LNCAP (cell line): ENCODE data around the gene DOK3.

Experiments
- TF ChIP-seq, protein P1 (sequence below): fragments of 450-650 bp; IDR thresholded peaks from 2 replicates; pipeline ENCODE4 v1.5.1; 2017; ENCODE audit warnings: mild to moderate bottlenecking

DOK3 gene

DNA sequence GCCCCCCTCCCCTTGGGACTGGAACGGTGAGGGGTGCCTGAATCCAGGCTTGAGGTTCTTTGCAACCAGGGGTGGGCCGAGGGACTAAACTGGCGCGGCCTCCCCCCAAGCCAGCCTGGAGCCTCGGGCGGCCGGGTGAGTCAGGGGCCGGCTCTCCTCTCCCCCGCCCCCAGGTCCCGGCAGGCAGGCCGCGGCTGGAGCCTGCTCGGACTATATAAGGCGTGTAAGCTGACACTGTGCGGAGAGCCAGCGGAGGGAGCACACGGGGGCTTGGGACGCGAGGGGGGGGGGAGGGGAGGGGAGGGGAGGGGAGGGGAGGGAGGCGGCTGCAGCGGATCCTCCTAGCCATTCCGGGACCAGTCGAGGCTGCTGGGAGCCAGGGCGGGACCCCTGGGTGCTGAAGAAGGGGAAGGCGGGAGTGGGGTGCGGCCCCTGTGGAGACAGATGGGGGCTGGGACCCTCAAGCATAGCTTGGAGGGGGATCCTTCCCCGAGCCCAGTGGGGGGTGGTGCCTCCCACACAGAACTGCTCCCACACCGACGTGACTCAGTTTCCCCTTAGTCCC is 12.8 kb downstream of the DOK3 start:
- TF ChIP-seq, protein P1, sequence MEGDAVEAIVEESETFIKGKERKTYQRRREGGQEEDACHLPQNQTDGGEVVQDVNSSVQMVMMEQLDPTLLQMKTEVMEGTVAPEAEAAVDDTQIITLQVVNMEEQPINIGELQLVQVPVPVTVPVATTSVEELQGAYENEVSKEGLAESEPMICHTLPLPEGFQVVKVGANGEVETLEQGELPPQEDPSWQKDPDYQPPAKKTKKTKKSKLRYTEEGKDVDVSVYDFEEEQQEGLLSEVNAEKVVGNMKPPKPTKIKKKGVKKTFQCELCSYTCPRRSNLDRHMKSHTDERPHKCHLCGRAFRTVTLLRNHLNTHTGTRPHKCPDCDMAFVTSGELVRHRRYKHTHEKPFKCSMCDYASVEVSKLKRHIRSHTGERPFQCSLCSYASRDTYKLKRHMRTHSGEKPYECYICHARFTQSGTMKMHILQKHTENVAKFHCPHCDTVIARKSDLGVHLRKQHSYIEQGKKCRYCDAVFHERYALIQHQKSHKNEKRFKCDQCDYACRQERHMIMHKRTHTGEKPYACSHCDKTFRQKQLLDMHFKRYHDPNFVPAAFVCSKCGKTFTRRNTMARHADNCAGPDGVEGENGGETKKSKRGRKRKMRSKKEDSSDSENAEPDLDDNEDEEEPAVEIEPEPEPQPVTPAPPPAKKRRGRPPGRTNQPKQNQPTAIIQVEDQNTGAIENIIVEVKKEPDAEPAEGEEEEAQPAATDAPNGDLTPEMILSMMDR = no peak

GRCh38 chr5:177496070-177496726 is 13.4 kb downstream of the DOK3 start:
- TF ChIP-seq, protein P1 = no peak

DNA sequence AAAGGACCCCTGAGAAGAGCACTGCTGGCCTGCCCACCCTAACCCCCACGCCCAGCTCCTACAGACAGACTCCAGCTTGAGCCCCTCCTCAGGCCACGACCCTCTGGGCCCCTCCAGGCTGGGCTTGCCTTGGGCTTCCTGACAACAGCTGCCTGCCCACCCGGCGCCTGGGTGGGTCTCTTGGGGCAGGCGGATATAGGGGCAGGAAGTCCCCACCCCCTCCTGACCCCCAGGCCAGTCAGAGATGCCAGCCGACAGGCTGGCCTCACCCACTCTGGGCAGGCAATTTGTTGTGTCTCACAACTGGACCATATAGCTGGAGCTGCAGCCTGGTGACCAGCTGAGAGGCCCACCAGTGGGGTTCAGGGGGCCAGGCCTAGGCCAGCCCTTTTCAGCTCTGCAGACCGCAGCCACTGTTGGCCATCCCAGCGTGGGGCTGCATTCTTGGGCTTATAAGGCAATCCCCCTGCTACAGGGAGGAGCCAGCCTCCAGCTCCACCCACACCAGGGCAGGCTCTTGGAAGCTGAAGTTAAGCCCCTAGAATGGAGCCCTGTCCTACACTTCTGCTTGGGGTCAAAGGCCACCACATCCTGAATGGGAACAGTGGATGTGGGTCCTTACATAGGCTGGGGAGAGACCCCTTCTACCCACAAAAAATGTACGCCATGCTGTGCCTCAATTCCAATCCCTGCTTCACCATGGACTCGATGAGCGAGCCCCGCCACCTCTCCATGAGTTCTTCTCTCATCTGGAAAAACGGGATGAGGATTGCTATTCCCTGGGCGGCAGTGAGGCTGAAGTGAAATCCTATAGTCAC is 14.2 kb downstream of the DOK3 start:
- TF ChIP-seq, protein P1 = no peak

GRCh38 chr5:177494346-177495195 is 15.1 kb downstream of the DOK3 start:
- TF ChIP-seq, protein P1 = 0 out of 2 replicates have a peak, but pooled peaks have one; percentile 20

GRCh38 chr5:177493795-177494345 is 15.8 kb downstream of the DOK3 start:
- TF ChIP-seq, protein P1 = no peak

- TF ChIP-seq, protein P1 = no peak
Observed at GRCh38 chr5:177492841-177493240, 16.8 kb downstream of the DOK3 start.
